H1 (cell line): ENCODE measurements around the gene COL26A1. TPM values are rescaled to one million over a fixed set of nuclear protein-coding genes. Genes with fewer than 3 reads are reported as not detected.

ENCODE experiments used
- polyA plus RNA-seq, 7 experiments: library from polyadenylated mRNA; depleted of rRNA in 3 of 7; stranded (reverse) in 5 of 7; unstranded in 2 of 7; fragments of >200 nt in 5 of 7; fragments of 200-250 nt in 2 of 7; gene quantifications; 1 replicate in 5 of 7; 2 replicates in 1 of 7; 4 replicates in 1 of 7; pipeline versions ENCODE4 v1.2.1 to v1.2.3, GENCODE V29; 2011 to 2013; ENCODE audit warnings: missing spikeins in 2 of 7, mixed read lengths in 2 of 7
- small RNA-seq: library from polyadenylated mRNA; stranded (forward); fragments of <200 nt; extraction: miRNeasy Mini kit (QIAGEN cat#:217004); gene quantifications from one replicate; pipeline ENCODE3, GENCODE V24; 2013; ENCODE audit not compliant: insufficient read depth
- total RNA-seq: library from RNA; stranded (reverse); fragmentation: NEBNext Ultra II Directional; extraction: Animal tissue kit (Norgen Biotek cat#: 25700); gene quantifications from 2 replicates; pipeline ENCODE4 v1.2.1, GENCODE V29; 2021

The COL26A1 gene
- total and polyA plus RNA-seq, 2 of the 8 experiments (the other 6 are each of a cell fraction or from before 2014, with no cell fraction given), result 51.1 to 68.8 TPM

Small RNA genes within 50 kb of the gene (small RNA-seq; reads per million reads assigned to genes)
- gene AC004965.1, result not detected

Other genes with a start within 250 kb of the COL26A1 start
- gene SERPINE1, start 235.8 kb upstream of the COL26A1 start, total RNA-seq, result 5.6 and 6.8 TPM in 2 replicates
- 3.7 and 3.8 TPM in 2 replicates for gene SERPINE1, start 235.8 kb upstream of the COL26A1 start, polyA plus RNA-seq (2011; rRNA removed)
- 56.0 and 56.1 TPM in 2 replicates for gene AP1S1, start 208.4 kb upstream of the COL26A1 start, total RNA-seq
- gene AP1S1, start 208.4 kb upstream of the COL26A1 start, polyA plus RNA-seq (2011; rRNA removed), result 59.3 and 72.3 TPM in 2 replicates
- 7.0 and 7.4 TPM in 2 replicates for gene VGF, start 197.3 kb upstream of the COL26A1 start, total RNA-seq
- gene VGF, start 197.3 kb upstream of the COL26A1 start, polyA plus RNA-seq (2011; rRNA removed), result 1.6 and 3.0 TPM in 2 replicates
- gene NAT16, start 182.6 kb upstream of the COL26A1 start, total RNA-seq, result 0.84 and 1.0 TPM in 2 replicates
- gene NAT16, start 182.6 kb upstream of the COL26A1 start, polyA plus RNA-seq (2011; rRNA removed), result 0.26 and 0.47 TPM in 2 replicates
- 0.82 TPM in 1 of 2 replicates, not detected in the other for gene MOGAT3, start 161.8 kb upstream of the COL26A1 start, total RNA-seq
- 0.21 and 0.58 TPM in 2 replicates for gene MOGAT3, start 161.8 kb upstream of the COL26A1 start, polyA plus RNA-seq (2011; rRNA removed)
- gene PLOD3, start 145.3 kb upstream of the COL26A1 start, total RNA-seq, result 43.1 and 47.2 TPM in 2 replicates
- 28.4 and 57.0 TPM in 2 replicates for gene PLOD3, start 145.3 kb upstream of the COL26A1 start, polyA plus RNA-seq (2011; rRNA removed)
- 59.9 and 61.7 TPM in 2 replicates for gene ZNHIT1, start 144.7 kb upstream of the COL26A1 start, total RNA-seq
- 38.2 and 48.9 TPM in 2 replicates for gene ZNHIT1, start 144.7 kb upstream of the COL26A1 start, polyA plus RNA-seq (2011; rRNA removed)
- gene CLDN15, start 125.1 kb upstream of the COL26A1 start, total RNA-seq, result 5.5 and 5.9 TPM in 2 replicates
- 7.6 and 11.1 TPM in 2 replicates for gene CLDN15, start 125.1 kb upstream of the COL26A1 start, polyA plus RNA-seq (2011; rRNA removed)
- 122 and 128 TPM in 2 replicates for gene FIS1, start 117.8 kb upstream of the COL26A1 start, total RNA-seq
- gene FIS1, start 117.8 kb upstream of the COL26A1 start, polyA plus RNA-seq (2011; rRNA removed), result 195 and 246 TPM in 2 replicates
- 17.7 and 17.8 TPM in 2 replicates for gene IFT22, start 41.1 kb upstream of the COL26A1 start, total RNA-seq
- gene IFT22, start 41.1 kb upstream of the COL26A1 start, polyA plus RNA-seq (2011; rRNA removed), result 12.5 and 18.9 TPM in 2 replicates